ENCODE data around the gene CCR9.

Gene CCR9

DNA sequence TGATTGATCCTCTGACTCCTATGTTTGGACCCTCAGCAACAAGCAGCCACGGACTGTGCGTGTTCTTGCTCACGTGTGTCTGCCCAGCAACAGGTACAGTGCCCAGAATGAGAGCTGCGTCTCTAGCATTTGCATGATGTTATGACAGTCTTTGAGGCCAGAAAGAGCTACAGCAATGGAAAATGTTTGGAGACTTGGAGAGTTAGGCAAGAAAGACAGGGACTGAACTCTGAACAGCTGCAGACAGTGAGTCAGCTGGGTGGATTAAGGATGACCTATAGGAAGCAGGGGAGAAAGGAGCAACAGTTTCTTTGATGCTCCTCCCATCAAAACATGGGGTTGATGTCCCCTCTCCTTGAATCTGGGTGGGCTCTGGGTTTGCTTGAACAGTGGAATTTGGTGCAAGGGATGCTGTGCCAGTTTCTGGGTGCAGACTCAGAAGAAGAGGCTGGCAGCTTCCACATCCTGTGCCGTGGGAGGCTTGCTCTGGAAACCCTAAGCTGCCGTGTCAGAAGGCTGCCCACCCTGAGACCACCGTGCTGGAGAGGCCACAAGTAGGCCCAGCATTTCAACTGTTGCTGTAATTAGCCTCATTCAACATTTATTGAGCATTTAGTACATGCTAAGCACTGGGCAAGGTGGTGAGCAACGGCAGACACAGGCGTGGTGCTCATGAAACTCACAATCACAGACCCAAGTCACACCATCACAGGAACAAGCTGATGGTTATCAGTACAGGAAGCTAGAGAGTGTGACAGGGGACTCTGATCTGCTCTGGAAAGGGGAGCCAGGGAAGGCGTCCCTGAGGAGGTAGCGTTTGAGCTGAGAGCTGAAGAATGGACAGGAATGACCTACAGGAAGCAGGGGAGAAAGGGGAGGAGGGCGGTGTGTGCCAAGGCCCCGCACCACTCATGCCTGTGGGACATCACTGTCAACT, 21.7 kb downstream of the CCR9 start:
- no peak for DNase-seq (ENCODE audit: low read depth, low spot score)

DNA sequence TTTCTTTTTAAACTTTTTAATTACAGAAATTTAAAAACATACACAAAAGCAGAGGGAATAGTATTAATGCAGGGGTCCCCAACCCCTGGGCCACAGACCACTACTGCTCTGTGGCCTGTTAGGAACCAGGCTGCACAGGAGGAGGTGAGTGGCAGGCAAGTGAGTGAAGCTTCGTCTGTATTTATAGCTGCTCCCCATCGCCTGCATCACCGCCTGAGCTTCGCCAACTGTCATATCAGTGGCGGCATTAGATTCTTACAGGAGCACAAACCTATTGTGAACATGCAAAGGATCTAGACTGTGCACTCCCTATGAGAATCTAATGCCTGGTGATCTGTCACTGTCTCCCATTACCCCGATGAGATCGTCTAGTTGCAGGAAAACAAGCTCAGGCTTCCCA, 22.4 kb downstream of the CCR9 start:
- DNase-seq (ENCODE audit: low read depth, low spot score): no peak

DNA sequence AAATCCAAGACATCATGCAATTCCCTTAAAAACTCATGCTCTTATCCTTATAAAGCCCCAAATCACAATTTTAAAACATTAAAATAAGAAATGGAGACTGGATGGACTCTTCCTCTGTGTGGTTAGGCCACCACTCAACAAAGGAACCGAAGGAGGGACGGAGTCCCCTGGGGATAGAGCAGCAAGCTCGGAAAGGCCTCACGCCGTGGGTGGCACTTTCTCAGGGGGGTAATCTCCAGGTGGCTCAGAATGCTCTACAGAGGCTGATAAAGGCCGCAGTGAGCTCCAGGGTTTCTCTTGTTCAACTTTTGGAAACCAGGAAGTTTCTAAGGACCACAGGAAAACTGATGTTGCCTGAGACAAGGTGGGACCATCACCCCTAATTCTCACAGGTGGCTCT, 23.2 kb downstream of the CCR9 start:
- no peak for DNase-seq (ENCODE audit: low read depth, low spot score)

DNA sequence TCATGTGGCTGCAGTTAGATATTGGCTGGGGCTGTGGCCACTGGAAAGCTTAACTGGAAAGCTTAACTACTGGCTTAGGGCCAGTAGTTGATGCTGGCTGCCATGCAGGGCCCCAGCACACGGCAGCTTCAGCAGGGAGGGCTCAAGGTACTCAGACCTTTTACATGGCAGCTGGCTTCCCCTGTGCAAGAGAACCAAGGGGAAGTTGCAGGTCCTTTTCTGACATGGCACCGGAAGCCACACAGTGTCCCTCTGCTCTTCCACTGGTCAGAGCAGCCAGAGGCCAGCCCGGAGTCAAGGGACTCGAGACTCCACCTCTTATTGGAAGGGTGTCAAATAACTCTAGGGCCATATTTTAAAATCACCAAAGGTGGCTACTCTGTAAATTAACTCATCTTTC, 24.5 kb downstream of the CCR9 start:
- DNase-seq (ENCODE audit: low read depth, low spot score): no peak

DNA sequence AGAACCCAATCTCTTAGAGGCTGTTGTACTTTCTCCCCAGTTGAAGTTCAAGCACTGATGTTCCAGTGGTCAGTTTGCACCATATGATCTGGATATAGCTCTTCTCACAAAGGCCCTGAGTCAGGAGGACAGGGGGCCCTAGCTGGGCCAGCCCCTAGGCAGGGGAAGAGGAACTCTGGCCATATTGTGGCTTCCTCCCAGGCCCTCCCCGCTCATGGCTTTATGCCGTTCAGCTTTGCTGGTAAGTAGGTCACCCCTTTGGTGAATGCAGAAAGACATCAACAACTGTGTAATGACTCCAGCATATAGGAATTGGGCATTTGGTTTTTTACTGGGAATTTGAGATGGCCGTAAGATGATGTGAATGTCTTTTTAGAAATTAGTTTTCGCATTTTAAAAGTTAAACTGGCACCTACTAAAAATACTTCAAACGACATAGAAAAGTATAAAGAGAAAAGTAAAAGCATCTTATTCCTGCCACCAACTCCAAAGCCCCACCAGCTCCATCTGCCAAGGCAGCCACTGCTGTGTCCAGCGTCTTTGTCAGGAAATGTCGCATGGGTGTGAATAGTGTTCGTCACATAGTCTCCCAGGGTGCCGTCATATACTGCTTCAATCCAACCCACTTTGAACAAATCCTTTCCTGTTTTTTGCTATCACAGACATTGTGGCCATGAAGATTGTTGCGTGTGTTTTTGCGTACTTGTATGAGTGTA, 25.3 kb downstream of the CCR9 start:
- DNase-seq (ENCODE audit: low read depth, low spot score): no peak

DNA sequence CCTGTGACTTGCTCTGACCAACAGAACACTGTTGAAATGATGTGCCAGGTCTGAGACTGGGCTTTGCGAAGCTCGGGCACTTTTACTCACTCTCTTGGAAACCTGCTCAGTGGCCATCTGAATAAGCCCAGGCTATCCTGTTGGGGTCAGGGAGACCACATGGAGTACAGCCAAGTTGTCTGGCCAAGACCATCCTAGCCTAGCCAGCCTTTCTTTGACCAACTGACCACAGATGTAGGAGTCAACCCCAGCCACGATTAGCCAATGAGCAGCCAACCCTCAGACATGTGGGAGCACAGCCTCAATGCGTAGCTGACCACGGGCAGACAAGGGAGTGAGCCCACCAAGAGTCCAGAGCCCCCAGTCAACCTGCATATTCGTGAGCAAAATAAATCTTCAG, 26.1 kb downstream of the CCR9 start:
- DNase-seq (ENCODE audit: low read depth, low spot score): no peak

DNA sequence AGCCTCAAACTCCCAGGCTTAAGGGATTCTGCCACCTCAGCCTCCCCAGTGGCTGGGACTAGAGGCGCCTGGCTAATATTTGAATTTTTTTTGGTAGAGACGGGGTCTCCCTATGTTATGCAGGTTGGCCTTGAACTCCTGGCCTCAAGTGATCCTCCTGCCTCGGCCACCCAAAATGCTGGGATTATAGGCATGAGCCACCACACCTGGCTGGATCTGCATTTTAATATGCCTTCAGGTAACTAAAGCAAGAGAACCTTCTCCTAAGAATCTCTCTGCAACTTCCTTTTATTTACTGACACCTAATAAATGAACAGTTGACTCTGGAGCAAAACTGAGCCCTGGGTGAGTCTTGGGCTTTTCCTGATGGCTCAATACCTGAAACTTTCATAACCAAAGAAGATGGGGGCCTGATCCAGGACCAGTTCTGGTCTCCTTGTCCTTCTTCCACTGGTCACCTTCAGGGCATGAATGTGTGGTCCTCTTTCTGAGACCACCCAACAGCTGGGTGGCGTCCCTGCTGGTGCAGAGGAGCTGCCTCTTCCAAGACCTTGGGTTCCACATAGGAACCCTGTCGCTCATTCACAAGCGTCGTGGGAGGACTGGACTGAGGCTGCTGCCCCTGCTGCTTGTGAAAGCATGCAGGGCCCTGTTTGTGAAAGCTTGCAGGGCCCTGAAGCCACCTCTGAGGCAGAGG, 28.2 kb downstream of the CCR9 start:
- no peak for DNase-seq (ENCODE audit: low read depth, low spot score)

DNA sequence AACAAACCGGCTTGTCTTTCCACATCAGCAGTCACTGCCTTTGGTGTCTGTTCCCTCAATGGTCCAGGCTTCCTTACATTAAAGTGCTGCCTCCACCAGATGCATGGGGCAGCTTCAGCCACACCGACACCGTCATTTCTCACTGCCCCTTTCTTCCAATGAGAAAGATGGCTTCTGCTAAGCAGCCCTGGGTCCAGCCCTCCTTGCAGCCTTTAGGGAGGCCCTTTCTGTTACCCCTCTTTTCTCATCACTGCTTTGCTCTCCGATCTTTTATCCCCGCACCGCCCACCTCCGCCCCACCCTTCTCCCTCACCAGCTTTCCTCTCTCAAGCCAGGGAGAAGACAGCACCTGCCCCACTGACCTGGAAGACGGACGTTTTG, 28.7 kb downstream of the CCR9 start:
- no peak for DNase-seq (ENCODE audit: low read depth, low spot score)

DNA sequence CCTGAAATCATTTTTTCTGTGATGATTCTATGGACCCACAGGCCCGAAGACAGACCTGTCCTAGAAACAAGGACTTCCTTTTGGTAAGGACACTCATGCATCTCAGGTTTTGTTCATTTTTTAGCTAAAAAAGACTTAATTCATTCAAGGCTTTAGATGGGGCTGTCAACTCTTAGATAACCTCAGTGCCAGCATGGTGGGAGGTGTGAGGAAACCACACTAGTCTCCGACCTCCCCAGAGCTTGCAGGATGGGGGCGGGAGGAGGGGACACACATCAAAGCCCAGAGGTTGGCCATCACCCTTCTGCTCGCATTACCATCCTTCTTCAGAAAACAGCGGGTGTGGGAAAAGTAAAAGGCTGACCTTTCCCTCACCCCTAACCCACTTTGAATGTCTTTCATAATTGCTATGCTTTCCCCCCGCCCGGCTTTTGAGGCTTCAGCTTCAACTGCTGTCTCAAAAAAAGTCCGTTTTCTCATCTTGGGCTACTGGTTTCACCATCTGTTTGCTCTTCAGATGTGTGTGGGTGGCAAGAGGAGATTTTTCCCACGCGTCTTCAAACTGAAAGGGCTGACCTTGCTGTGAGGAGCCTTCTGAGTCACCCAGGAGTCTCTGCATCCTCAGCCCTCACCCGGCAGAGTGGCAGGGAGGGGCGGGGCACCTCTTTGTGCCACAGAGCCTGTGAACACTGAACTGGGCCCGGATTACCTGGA, 29.3 kb downstream of the CCR9 start:
- DNase-seq (ENCODE audit: low read depth, low spot score): peak; percentile 41

DNA sequence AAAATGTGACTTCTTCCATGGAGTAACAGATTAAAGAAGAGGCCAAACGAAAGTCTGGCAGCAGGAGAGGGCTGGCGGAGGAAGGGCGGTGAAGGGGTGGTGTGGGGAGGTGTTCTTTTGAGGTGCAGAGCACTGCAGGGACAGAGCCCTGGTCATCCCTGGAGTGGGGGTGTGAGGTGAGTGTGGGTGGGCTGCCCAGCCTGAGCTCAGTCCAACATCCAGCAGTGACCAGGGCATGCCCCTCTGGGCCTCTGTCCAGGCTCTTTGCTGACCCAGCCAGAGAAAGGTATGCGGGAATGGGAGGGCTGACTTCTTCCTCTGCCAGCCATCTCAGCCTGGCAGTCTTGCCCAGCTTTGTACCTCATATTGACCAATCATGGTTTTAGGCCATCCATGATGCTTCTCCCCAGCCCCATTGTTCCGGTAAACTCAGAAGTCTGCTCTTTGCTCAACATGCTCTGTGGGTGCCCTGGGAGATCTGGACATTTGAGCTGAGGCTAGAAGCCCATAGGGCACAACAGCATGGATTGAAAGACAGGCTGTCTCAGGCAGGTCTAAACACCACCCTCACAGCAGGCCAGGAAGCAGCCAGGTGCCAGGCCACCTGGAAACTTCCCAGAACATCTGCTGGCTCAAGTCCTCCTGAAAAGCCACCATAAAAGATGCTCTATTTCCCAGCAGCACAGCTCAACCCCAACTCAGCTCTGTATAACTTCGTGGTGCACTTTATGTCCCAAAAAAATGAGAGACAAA, 31.0 kb downstream of the CCR9 start:
- no peak for DNase-seq (ENCODE audit: low read depth, low spot score)

DNA sequence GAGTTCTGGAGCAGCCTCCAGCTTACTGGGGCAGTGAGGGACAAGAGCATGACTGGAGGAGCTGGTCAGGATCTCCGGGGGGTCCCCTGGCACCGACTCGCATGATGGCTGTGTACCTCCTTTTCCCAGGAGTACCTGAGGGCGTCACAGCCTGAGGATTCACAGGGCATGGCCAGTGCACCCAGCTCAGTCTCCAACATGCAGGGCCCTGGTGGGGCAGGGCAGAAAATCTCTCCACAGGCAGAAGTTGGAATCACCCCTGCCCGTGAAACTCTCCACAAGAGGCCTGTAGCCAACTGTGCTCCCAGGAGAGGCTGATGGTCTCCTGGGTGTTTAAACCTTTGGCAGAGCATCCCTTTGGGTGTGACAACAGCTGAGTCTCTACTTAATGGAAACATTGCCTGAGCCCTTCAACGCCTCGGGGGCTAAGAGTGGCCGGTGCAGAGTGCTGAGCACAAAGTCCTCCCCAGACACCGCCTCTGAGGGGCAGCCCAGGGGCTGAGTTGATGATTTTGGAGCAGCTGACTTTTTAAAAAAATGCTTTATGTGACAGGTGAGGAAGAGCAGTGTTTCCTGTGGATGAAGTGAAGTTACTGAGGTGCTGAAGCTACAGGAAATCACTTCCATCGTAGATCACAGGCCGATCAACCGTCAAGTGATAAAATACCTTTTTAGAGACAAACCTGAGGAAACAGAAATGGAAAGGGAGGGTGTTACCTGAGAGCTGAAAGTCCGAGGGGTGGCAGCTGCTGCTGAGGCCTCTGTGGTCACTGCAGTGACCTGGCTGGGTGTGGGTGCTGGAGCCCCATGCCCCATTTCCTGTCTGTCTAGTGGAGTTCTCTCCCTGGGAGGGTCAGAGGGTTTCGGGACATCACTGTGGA, 35.1 kb downstream of the CCR9 start:
- no peak for DNase-seq (ENCODE audit: low read depth, low spot score)

DNA sequence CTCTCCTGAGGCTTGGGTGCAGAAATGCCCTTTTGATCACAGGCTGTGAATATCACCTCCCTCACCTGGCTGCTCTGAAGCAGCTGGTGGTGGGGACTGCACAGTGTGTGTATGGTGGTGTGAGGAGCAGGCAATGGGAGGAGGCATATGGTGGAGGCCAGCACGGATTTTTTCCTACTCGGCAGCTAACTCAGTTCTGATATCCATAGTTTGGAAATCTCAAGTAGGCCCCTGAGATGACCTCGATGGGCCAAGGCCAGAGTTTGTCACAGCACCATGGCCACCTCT, 35.6 kb downstream of the CCR9 start:
- DNase-seq (ENCODE audit: low read depth, low spot score): no peak

DNA sequence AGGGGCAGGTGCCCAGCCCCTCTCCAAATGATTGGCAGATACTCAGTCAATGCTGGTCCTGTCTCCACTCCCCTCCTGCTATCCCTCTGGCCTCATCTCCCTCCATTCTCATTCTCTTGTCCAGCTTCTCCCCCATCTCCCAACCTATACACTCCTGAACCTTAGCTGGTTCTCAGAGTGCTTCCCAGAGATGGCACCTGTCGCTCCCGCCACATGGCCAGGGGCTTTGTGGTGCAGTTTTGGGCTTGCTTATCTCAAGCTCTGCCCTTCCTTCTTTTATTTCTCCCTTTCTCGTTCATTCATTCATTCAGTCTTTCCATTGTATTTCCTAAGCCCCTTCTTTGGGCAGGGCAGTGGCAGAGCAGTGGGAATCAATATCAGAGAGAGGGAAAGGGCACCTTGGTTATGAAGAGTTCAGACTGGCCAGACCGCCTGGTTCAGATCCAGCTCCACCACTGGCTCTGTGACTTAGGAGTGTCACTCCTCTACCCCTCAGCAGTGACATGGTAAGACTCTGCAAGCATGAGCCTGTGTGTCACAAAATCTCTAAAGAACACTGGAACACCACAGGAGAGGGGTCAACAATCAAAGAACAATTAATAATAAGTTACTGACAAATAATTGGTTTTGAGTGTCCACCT, 36.7 kb downstream of the CCR9 start:
- DNase-seq (ENCODE audit: low read depth, low spot score): no peak

DNA sequence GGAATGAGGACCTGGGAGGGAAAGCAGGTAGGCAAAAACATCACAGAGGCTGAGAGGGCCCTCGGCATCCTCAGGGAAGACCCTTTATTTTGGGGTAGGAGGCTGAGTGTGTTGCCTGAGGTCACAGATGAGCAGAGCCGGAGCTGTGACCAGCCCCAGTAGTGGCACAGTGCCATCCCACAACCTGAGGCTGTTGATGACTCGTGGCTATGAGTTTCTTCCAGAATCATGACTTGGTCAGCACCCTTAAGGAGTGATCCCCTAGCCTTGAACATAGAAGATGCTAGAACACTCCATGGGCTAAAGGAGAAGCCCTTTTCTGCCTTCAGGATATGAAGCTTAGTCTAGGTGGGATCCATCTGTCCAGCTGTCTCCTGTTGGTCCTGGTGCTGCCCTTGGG, 37.4 kb downstream of the CCR9 start:
- DNase-seq (ENCODE audit: low read depth, low spot score): no peak

DNA sequence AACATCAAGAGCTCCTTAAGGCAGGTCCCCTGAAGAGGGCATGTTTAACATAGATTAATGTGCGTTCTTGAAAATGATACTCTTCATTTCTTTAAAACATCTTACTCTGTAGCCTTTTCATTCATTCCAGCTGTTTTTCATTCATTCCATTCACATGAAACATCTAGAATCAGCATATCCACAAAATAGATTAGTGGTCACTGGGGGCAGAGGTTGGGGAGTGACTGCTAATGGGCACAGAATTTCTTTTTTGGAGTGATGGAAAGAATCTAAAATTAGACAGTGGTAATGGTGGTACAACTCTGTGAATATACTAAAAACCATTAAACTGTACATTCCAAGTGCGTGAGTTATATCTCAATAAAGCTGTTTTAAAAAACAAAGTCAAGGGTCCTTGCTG, 41.5 kb downstream of the CCR9 start:
- no peak for DNase-seq (ENCODE audit: low read depth, low spot score)

DNA sequence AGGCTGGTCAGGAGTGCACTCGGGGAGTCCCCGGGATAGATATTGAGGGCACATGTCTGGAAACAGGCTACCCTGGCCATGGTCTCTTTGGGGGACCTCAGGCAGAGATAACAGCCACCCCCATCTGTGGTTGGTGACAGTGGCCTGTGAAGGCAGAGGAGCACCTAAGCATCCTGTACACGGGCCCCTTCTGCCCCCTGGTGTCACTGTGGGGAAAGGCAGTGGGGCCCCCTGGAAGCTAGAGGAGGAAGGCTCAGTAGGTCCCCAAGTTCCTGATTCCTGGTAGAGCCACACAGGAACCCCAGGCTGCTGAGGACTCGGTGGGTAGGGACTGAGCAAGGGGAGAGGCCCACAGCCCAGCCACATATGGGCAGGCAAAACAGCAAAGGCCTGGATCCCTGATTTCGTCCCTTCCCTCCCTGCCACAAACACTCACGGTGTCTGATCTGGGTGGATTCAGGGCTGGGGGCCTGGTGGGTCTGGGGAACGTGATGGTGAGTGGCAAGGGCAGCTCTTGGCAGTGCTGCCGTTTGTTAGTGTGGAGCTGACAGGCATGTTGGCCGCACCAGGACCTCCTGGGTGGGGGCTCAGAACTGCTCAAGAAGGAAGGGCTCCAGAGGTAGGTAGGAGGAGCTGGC, 42.8 kb downstream of the CCR9 start:
- peak; percentile 38 for DNase-seq (ENCODE audit: low read depth, low spot score)

DNA sequence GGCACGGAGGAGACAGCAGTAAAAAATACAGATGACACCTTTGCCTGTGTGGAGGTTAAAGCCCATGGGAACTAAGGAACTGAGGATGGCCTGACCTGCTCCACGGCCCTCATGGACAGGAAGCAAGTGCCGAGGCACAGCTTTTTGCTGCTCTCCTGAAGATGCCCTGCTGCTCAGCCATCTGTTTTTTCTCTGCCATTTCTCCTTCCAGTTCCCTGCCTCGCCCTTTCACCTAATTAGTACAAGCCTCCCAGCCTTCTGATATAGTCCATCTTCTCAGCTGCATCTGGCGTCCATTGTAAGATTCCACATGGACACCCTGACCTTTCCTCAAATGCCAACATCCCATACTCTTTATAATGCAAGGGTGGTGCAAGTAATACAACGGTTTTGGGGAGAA, 45.2 kb downstream of the CCR9 start:
- DNase-seq (ENCODE audit: low read depth, low spot score): no peak

DNA sequence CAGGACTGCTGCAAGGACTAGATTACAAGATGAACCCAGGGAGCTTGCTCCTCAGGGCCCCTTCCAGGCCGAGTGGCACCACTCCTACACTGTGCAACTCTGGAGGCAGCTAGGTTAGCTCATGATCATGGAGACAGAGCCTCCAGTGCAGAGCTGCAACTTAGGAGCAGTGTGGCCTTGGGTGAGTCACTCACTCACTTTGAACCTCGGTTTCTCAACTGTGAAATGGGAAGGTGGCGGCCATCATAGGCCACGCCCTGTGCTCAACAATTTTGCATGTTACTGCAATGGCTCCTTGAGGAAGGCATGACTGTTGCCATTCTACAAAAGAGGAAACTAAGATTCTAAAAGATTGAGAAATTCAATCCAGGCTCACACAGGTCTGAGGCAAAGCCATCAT, 45.8 kb downstream of the CCR9 start:
- no peak for DNase-seq (ENCODE audit: low read depth, low spot score)

DNA sequence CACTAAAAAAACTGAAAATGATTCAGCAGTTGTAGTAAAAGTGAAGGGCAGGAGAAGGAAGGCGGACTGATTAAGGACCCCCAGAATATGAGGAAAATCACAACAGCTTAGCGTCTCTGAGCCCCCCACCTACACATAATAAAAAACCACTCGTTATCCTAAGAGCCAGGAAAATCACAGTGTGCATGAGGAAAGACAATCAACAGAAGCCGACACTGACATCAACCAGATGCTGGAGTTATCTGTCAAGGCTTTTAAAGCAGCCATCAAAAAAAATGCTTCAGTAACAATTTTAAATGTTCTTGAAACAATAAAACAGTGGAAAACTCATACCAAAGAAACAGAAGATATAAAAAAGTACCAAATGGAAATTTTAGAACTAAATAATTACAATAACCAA, 47.2 kb downstream of the CCR9 start:
- no peak for DNase-seq (ENCODE audit: low read depth, low spot score)

All from ELF-1 (cell line).